Ishikawa (cell line): Measurements from ENCODE around the gene LCN1.

Experiments used
- CEBPB ChIP-seq: IDR thresholded peaks from 2 replicates; pipeline ENCODE4 v1.6.1; 2012
- CREB1 ChIP-seq: IDR thresholded peaks from 2 replicates; pipeline ENCODE4 v1.6.1; 2012; ENCODE audit warnings: low read depth
- EGR1 ChIP-seq: IDR thresholded peaks from 2 replicates; pipeline ENCODE4 v1.6.1; 2012
- EP300 ChIP-seq: IDR thresholded peaks from 2 replicates; pipeline ENCODE4 v1.6.1; 2012; ENCODE audit warnings: borderline replicate concordance
- FOXM1 ChIP-seq: IDR thresholded peaks from 2 replicates; pipeline ENCODE4 v1.6.1; 2012; ENCODE audit warnings: low read depth, borderline replicate concordance
- NFIC ChIP-seq: IDR thresholded peaks from 2 replicates; pipeline ENCODE4 v1.6.1; 2012
- RAD21 ChIP-seq: IDR thresholded peaks from 2 replicates; pipeline ENCODE4 v1.6.1; 2012; ENCODE audit warnings: low read depth
- TAF1 ChIP-seq: IDR thresholded peaks from 2 replicates; pipeline ENCODE4 v1.6.1; 2012; ENCODE audit warnings: low read depth, mild to moderate bottlenecking
- TCF12 ChIP-seq: IDR thresholded peaks from 2 replicates; pipeline ENCODE4 v1.6.1; 2012; ENCODE audit warnings: low read depth
- TEAD4 ChIP-seq: IDR thresholded peaks from 2 replicates; pipeline ENCODE4 v1.6.1; 2012
- YY1 ChIP-seq: IDR thresholded peaks from 2 replicates; pipeline ENCODE4 v1.6.1; 2012; ENCODE audit warnings: low read depth
- ZBTB7A ChIP-seq: IDR thresholded peaks from 2 replicates; pipeline ENCODE4 v1.6.1; 2012; ENCODE audit warnings: low read depth
- TF ChIP-seq, protein P1 (sequence below): IDR thresholded peaks from 2 replicates; pipeline ENCODE4 v1.6.1; 2012
- TF ChIP-seq, protein P2 (sequence below): IDR thresholded peaks from 2 replicates; pipeline ENCODE4 v1.6.1; 2012; ENCODE audit warnings: low read depth, mild to moderate bottlenecking
- TF ChIP-seq, protein P3 (sequence below): IDR thresholded peaks from 2 replicates; pipeline ENCODE4 v1.6.1; 2012

LCN1 gene

DNA sequence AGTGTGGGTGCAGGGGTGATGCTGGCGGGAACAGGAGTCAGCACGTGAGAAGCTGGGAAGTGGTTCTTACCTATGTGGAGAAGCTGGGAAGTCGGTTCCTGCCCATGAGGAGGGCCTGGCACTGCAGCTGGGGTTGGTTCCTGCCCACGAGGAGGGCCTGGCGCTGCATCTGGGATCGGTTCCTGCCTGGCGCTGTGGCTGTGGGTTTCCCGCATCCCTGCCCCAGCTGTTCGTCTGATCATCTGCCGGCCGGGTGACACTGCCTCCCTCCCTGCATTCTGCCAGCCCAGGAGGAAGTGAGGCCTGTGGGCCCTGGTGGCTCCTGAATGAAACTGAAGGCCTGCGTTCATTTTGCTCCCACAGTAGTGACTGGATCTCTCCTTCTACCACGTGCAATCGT lies 29.8 kb downstream of the LCN1 start:
- TF ChIP-seq, protein P1, sequence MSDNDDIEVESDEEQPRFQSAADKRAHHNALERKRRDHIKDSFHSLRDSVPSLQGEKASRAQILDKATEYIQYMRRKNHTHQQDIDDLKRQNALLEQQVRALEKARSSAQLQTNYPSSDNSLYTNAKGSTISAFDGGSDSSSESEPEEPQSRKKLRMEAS: no peak
- TF ChIP-seq ZBTB7A (no peak), FOXM1 (no peak), TCF12 (no peak), CEBPB (no peak), YY1 (no peak), TEAD4 (no peak), CREB1 (no peak), TAF1 (no peak), EP300 (no peak), NFIC (no peak), EGR1 (no peak), RAD21 (no peak)
- TF ChIP-seq, protein P2, sequence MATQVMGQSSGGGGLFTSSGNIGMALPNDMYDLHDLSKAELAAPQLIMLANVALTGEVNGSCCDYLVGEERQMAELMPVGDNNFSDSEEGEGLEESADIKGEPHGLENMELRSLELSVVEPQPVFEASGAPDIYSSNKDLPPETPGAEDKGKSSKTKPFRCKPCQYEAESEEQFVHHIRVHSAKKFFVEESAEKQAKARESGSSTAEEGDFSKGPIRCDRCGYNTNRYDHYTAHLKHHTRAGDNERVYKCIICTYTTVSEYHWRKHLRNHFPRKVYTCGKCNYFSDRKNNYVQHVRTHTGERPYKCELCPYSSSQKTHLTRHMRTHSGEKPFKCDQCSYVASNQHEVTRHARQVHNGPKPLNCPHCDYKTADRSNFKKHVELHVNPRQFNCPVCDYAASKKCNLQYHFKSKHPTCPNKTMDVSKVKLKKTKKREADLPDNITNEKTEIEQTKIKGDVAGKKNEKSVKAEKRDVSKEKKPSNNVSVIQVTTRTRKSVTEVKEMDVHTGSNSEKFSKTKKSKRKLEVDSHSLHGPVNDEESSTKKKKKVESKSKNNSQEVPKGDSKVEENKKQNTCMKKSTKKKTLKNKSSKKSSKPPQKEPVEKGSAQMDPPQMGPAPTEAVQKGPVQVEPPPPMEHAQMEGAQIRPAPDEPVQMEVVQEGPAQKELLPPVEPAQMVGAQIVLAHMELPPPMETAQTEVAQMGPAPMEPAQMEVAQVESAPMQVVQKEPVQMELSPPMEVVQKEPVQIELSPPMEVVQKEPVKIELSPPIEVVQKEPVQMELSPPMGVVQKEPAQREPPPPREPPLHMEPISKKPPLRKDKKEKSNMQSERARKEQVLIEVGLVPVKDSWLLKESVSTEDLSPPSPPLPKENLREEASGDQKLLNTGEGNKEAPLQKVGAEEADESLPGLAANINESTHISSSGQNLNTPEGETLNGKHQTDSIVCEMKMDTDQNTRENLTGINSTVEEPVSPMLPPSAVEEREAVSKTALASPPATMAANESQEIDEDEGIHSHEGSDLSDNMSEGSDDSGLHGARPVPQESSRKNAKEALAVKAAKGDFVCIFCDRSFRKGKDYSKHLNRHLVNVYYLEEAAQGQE: no peak
- TF ChIP-seq, protein P3, sequence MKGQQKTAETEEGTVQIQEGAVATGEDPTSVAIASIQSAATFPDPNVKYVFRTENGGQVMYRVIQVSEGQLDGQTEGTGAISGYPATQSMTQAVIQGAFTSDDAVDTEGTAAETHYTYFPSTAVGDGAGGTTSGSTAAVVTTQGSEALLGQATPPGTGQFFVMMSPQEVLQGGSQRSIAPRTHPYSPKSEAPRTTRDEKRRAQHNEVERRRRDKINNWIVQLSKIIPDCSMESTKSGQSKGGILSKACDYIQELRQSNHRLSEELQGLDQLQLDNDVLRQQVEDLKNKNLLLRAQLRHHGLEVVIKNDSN: no peak

DNA sequence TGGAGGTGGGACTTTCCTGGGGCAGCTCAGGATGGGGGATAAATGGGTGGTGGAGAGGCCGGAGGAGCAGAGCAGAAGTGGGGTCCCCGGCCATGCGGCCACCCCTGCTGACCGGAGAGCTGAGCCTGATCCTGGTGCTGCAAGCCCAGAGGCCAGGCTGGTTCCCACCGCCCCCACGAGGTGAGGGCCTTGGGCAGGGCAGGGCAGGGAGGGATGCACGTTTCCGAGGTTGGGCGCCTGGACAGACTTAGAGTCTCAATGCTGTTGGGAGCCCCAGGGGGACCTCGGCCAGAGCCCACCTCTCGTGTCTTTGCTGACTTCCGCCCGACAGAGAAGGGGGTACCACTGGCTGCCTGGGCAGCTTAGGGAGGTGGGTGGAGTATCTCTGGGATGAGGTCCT lies 30.2 kb downstream of the LCN1 start:
- TF ChIP-seq, protein P2: no peak
- TF ChIP-seq, protein P3: no peak
- TF ChIP-seq, protein P1: no peak
- TF ChIP-seq CEBPB (no peak), CREB1 (no peak), YY1 (no peak), TCF12 (no peak), EGR1 (no peak), FOXM1 (no peak), NFIC (no peak), TEAD4 (no peak), EP300 (no peak), ZBTB7A (no peak), TAF1 (no peak), RAD21 (no peak)

DNA sequence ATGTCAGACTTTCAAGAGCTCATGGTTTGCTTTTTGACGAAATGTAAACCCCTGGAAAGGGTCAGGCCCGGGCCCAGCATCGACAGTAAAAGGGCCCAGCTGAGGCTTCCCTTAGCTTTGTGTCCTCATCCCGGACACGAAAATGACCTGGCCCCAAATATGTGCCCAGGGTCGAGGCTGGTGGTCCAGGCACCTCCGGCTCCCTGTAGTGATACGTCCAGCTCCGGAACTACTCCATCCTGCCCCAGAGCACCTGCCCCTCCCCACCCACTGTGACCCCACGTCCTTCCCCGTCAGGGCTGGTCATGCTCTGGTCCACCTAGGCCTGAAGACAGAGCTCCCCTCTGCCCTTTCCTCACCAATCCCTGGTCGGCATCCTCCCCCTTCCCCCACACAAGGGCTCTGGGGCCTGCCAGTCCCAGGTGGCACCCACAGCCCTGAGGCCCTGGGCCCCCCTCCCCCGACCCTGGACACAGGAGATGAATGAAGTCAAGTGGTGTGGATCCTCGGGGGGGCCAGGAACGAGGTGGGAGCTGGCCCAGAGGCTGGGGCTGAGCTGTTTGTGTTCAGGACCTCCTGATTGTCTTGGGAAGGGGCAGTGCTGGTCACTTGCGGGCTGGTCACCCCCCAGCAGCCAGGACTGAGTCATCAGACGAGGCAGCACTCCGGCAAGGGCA lies 30.9 kb downstream of the LCN1 start:
- TF ChIP-seq FOXM1: no peak
- TF ChIP-seq TEAD4: no peak
- TF ChIP-seq TCF12: no peak
- no peak for TF ChIP-seq RAD21
- TF ChIP-seq EP300: no peak
- TF ChIP-seq, protein P1: no peak
- no peak for TF ChIP-seq ZBTB7A
- TF ChIP-seq CREB1: no peak
- no peak for TF ChIP-seq YY1
- TF ChIP-seq, protein P3: no peak
- TF ChIP-seq, protein P2: no peak
- TF ChIP-seq CEBPB: no peak
- TF ChIP-seq TAF1: no peak
- no peak for TF ChIP-seq EGR1
- TF ChIP-seq NFIC: no peak
